HG03565 (cell line): ENCODE data around the gene ESR2.
A peak's percentile ranks its signal among the peaks of the same experiment; 100 is the strongest.
"Not testable (repeated sequence)": the region's sequence is repeated elsewhere in the genome, so short reads cannot be mapped to it uniquely, and the experiment has no call there.

Experiments
- ATAC-seq: cut with Tn5 transposase; IDR thresholded peaks from one replicate; pipeline ENCODE4 v1.9.1; 2021; ENCODE audit warnings: mild to moderate bottlenecking, moderate library complexity; ENCODE audit not compliant: unreplicated experiment

The ESR2 gene

GRCh38 chr14:64293976-64294671 is at the start of gene ESR2:
Gene ESR2 (minus strand): TSS chr14:64294371. CDS start chr14:64282985, 11,386 bp downstream.
- no peak for ATAC-seq

- no peak for ATAC-seq
Measured at GRCh38 chr14:64340560-64341196, 46.5 kb upstream of the ESR2 start.

- ATAC-seq: peak; percentile 80
Measured at GRCh38 chr14:64338616-64339316, 44.6 kb upstream of the ESR2 start.

- peak; percentile 39 for ATAC-seq
Measured at GRCh38 chr14:64337888-64338615, 43.9 kb upstream of the ESR2 start.

- ATAC-seq: no peak
Measured at GRCh38 chr14:64329149-64329548, 35.0 kb upstream of the ESR2 start.

GRCh38 chr14:64326502-64326901 is 32.3 kb upstream of the ESR2 start:
- no peak for ATAC-seq

GRCh38 chr14:64324895-64325294 is 30.7 kb upstream of the ESR2 start:
- ATAC-seq: no peak

GRCh38 chr14:64324461-64324860 is 30.3 kb upstream of the ESR2 start:
- ATAC-seq: no peak

- ATAC-seq: not testable (repeated sequence)
Measured at GRCh38 chr14:64320362-64320761, 26.2 kb upstream of the ESR2 start.

- ATAC-seq: not testable (repeated sequence)
Measured at GRCh38 chr14:64318695-64319094, 24.5 kb upstream of the ESR2 start.

GRCh38 chr14:64303471-64303917 is 9.3 kb upstream of the ESR2 start:
- ATAC-seq: peak; percentile 59

GRCh38 chr14:64298773-64299172 is 4.6 kb upstream of the ESR2 start:
- ATAC-seq: no peak

- no peak for ATAC-seq
Measured at GRCh38 chr14:64296561-64296960, 2.4 kb upstream of the ESR2 start.

- ATAC-seq: peak; percentile 78
Measured at GRCh38 chr14:64294672-64295413, 672 bp upstream of the ESR2 start.

GRCh38 chr14:64292197-64292596 is 2.0 kb downstream of the ESR2 start:
- no peak for ATAC-seq

GRCh38 chr14:64289571-64289970 is 4.6 kb downstream of the ESR2 start:
- no peak for ATAC-seq

GRCh38 chr14:64281805-64282204 is 12.4 kb downstream of the ESR2 start:
- no peak for ATAC-seq

GRCh38 chr14:64279704-64280668 is 14.2 kb downstream of the ESR2 start:
- ATAC-seq: no peak

GRCh38 chr14:64278458-64278857 is 15.7 kb downstream of the ESR2 start:
- ATAC-seq: no peak
